Raji (cell line): ENCODE results near the gene DNASE1L1.

ENCODE experiments used
- POLR2A ChIP-seq: IDR thresholded peaks from 2 replicates; pipeline ENCODE4 v1.6.1; 2011; ENCODE audit warnings: low read depth, low read length, control low read depth; ENCODE audit not compliant: insufficient read depth

The DNASE1L1 gene

GRCh38 chrX:154401918-154402621 lies 7.0 kb downstream of the DNASE1L1 start:
- TF ChIP-seq POLR2A: peak; percentile 14; the same call in 1 of the 2 replicates

GRCh38 chrX:154401045-154401799 lies 7.8 kb downstream of the DNASE1L1 start:
- peak; percentile 46 for TF ChIP-seq POLR2A

- 0 out of 2 replicates have a peak, but pooled peaks have one; percentile 3 for TF ChIP-seq POLR2A
Measured at GRCh38 chrX:154400369-154400817, 8.7 kb downstream of the DNASE1L1 start.

- TF ChIP-seq POLR2A: no peak
Measured at GRCh38 chrX:154399527-154400368, 9.3 kb downstream of the DNASE1L1 start.

GRCh38 chrX:154398668-154399526 lies 10.2 kb downstream of the DNASE1L1 start:
- no peak for TF ChIP-seq POLR2A

GRCh38 chrX:154397888-154398667 lies 11.0 kb downstream of the DNASE1L1 start, which contains the start of gene RPL10:
RPL10 (plus strand) TSS chrX:154398377; CDS start chrX:154398520, 143 bp downstream.
- peak; percentile 94 for TF ChIP-seq POLR2A

- peak; percentile 38; the same call in 1 of the 2 replicates for TF ChIP-seq POLR2A
Measured at GRCh38 chrX:154396973-154397887, 11.8 kb downstream of the DNASE1L1 start.

- no peak for TF ChIP-seq POLR2A
Measured at GRCh38 chrX:154384284-154384892, 24.7 kb downstream of the DNASE1L1 start.

- no peak for TF ChIP-seq POLR2A
Measured at GRCh38 chrX:154383359-154384283, 25.4 kb downstream of the DNASE1L1 start.

- TF ChIP-seq POLR2A: no peak
Measured at GRCh38 chrX:154382483-154383069, 26.5 kb downstream of the DNASE1L1 start.

GRCh38 chrX:154381271-154381670 lies 27.8 kb downstream of the DNASE1L1 start:
- TF ChIP-seq POLR2A: no peak
